SU-DHL-6 (cell line): Measurements from ENCODE around the gene HOXC5.

ENCODE experiments used
- CTCF ChIP-seq: fragments of 200-600 bp; sonication (generic); IDR thresholded peaks from one replicate; pipeline ENCODE4 v1.5.1; 2017; ENCODE audit warnings: antibody characterized with exemption, mild to moderate bottlenecking, low read length, moderate library complexity; ENCODE audit not compliant: insufficient read depth, poor library complexity, severe bottlenecking
- EZH2phosphoT487 ChIP-seq: fragments of 200-600 bp; sonication (generic), shearing (Covaris generic); conservative IDR thresholded peaks from 2 replicates; pipeline ENCODE4 v1.6.1; 2018; ENCODE audit warnings: mild to moderate bottlenecking, antibody characterized with exemption, low read length, moderate library complexity, mixed read lengths

- TF ChIP-seq CTCF (no peak), EZH2phosphoT487 (no peak)
Measured at GRCh38 chr12:54020591-54021405, 12.1 kb upstream of the HOXC5 start.
